HepG2 (cell line): Measurements from ENCODE around the gene CLCN4. TPM values are rescaled to one million over a fixed set of nuclear protein-coding genes. Genes with fewer than 3 reads are reported as not detected.

Experiments used
- ATAC-seq: fragments of 200-7000 bp; cut with Tn5 transposase; 3 replicates; pipeline ENCODE4 v1.9.1; 2020; ENCODE audit warnings: mild to moderate bottlenecking, moderate library complexity
- BruUV-seq: library from RNA; stranded (reverse); fragments of 400-500 nt; replicated peaks from 2 replicates; lab custom pipeline; 2021; lab: Mats Ljungman, UMichigan
- CTCF ChIA-PET: fragments of 300-600 bp; formaldehyde crosslinking; extraction: SDS; loops from one replicate; lab custom pipeline; 2021; ENCODE audit warnings: low total read pairs, inconsistent platforms, low intra/inter-chr PET ratio; lab: Yijun Ruan, JAX
- POLR2A ChIA-PET: fragments of 350-600 bp; sonication (Branson Sonifier 250); formaldehyde crosslinking; loops from one replicate; lab custom pipeline; 2020; ENCODE audit warnings: antibody characterized with exemption, inconsistent platforms; lab: Yijun Ruan, JAX
- DNase-seq: peaks from one replicate; pipeline ENCODE4 v3.0.0-alpha.2; 2015; ENCODE audit warnings: low spot score
- FAIRE-seq: peaks from 3 replicates; lab custom pipeline; 2011; peaks lifted over from hg19 to GRCh38; lab: Jason Lieb, UNC
- H2AFZ ChIP-seq: one replicate; pipeline ENCODE4 v1.6.1; 2011; ENCODE audit warnings: low read length, inconsistent platforms
- H3K27ac ChIP-seq: fragments of 300-600 bp; 3 replicates; pipeline ENCODE4 v1.8.0; 2011; ENCODE audit warnings: mixed run types, mild to moderate bottlenecking, mixed read lengths, low read length, inconsistent platforms; ENCODE audit not compliant: insufficient read depth; ENCODE audit errors: extremely low read length
- H3K27me3 ChIP-seq, 2 experiments: fragments of 200-600 bp in 1 of 2; 2 replicates in 1 of 2; 3 replicates in 1 of 2; pipeline versions ENCODE4 v1.6.0 to v1.8.0; 2011; ENCODE audit warnings: low read length in 2 of 2, mild to moderate bottlenecking in 2 of 2, moderate library complexity in 2 of 2, inconsistent platforms in 1 of 2; ENCODE audit not compliant: insufficient read depth in 2 of 2, control insufficient read depth in 1 of 2
- H3K36me3 ChIP-seq, 2 experiments: fragments of 200-600 bp in 1 of 2; replicated peaks in 1 of 2; 2 replicates in 1 of 2; 3 replicates in 1 of 2; pipeline versions ENCODE4 v1.5.1 to v1.8.0; 2011; ENCODE audit warnings: low read length in 2 of 2, inconsistent platforms in 1 of 2; ENCODE audit not compliant: insufficient read depth in 2 of 2, control insufficient read depth in 1 of 2
- H3K4me1 ChIP-seq: 2 replicates; pipeline ENCODE4 v1.5.1; 2012; ENCODE audit warnings: low read length, inconsistent platforms; ENCODE audit not compliant: insufficient read depth
- H3K4me2 ChIP-seq: 2 replicates; pipeline ENCODE4 v1.6.0; 2011; ENCODE audit warnings: low read depth, low read length, inconsistent platforms
- H3K4me3 ChIP-seq, 3 experiments: fragments of 200-600 bp in 1 of 3; sonication (generic), shearing (Covaris generic) in 1 of 3; replicated peaks in 1 of 3; 2 replicates each; pipeline ENCODE4 v1.5.1; 2011 to 2016; ENCODE audit warnings: low read length in 3 of 3, inconsistent platforms in 2 of 3, low read depth in 2 of 3, mild to moderate bottlenecking in 2 of 3, control low read depth in 1 of 3, mixed read lengths in 1 of 3; ENCODE audit not compliant: insufficient read depth in 1 of 3
- H3K79me2 ChIP-seq: one replicate; pipeline ENCODE4 v1.6.1; 2011; ENCODE audit warnings: low read length, inconsistent platforms; ENCODE audit not compliant: insufficient read depth
- H3K9ac ChIP-seq: 2 replicates; pipeline ENCODE4 v1.6.0; 2011; ENCODE audit warnings: mild to moderate bottlenecking, low read depth, low read length, inconsistent platforms; ENCODE audit not compliant: insufficient read depth
- H3K9me3 ChIP-seq: 2 replicates; pipeline ENCODE4 v1.5.1; 2012; ENCODE audit warnings: mild to moderate bottlenecking, low read length
- H4K20me1 ChIP-seq: 2 replicates; pipeline ENCODE4 v1.6.0; 2011; ENCODE audit warnings: inconsistent platforms, mild to moderate bottlenecking, low read length, moderate library complexity; ENCODE audit not compliant: insufficient read depth
- AKNA ChIP-seq: sonication (generic); formaldehyde crosslinking; IDR thresholded peaks from 2 replicates; pipeline ENCODE4 v1.4.0; 2020; ENCODE audit warnings: missing genetic modification reagents, borderline replicate concordance
- ESRRA ChIP-seq: sonication (generic); formaldehyde crosslinking; IDR thresholded peaks from 2 replicates; pipeline ENCODE4 v1.5.1; 2020; ENCODE audit warnings: mild to moderate bottlenecking, low read depth, missing genetic modification reagents
- FOSL2 ChIP-seq: sonication (generic); formaldehyde crosslinking; IDR thresholded peaks from 2 replicates; pipeline ENCODE4 v1.4.0; 2020; ENCODE audit warnings: missing genetic modification reagents
- HHEX ChIP-seq: IDR thresholded peaks from 2 replicates; pipeline ENCODE4 v1.6.1; 2016; ENCODE audit warnings: control low read depth
- IRF2 ChIP-seq: IDR thresholded peaks from 2 replicates; pipeline ENCODE4 v1.6.1; 2018; ENCODE audit warnings: missing genetic modification reagents, missing compliant biosample characterization
- KLF12 ChIP-seq: sonication (generic); formaldehyde crosslinking; IDR thresholded peaks from 2 replicates; pipeline ENCODE4 v1.4.0; 2020; ENCODE audit warnings: missing genetic modification reagents, borderline replicate concordance
- KLF15 ChIP-seq: sonication (generic); formaldehyde crosslinking; IDR thresholded peaks from 2 replicates; pipeline ENCODE4 v1.8.1; 2023; ENCODE audit warnings: borderline replicate concordance, mild to moderate bottlenecking, inconsistent platforms, missing genetic modification reagents, mixed read lengths
- MTA3 ChIP-seq: sonication (generic); formaldehyde crosslinking; IDR thresholded peaks from 2 replicates; pipeline ENCODE4 v1.4.0; 2020; ENCODE audit warnings: missing genetic modification reagents
- PAX8 ChIP-seq: sonication (generic); formaldehyde crosslinking; IDR thresholded peaks from 2 replicates; pipeline ENCODE4 v1.8.0; 2022; ENCODE audit warnings: mild to moderate bottlenecking, missing genetic modification reagents, borderline replicate concordance
- ZNF331 ChIP-seq: sonication (generic); formaldehyde crosslinking; IDR thresholded peaks from 2 replicates; pipeline ENCODE4 v1.4.0; 2020; ENCODE audit warnings: missing genetic modification reagents
- WGBS: methylation state at CpG from one replicate; pipeline ENCODE4 v1.1.6; 2017; ENCODE audit warnings: low lambda C conversion rate; 5-methylcytosine and 5-hydroxymethylcytosine counted together
- in situ Hi-C: cut with HindIII; loops from 2 replicates; pipeline ENCODE4 v1.10.0; 2017; ENCODE audit warnings: low pct_unique_long_range_greater_than_20kb; ENCODE audit not compliant: extremely low pct_ligation_motif_present
- intact Hi-C: fragments of 100-400 bp; cut with micrococcal nuclease; formaldehyde crosslinking; loops from one replicate; pipeline ENCODE4 v1.10.0; 2022; ENCODE audit not compliant: unreplicated experiment
- polyA plus RNA-seq, 8 experiments: library from polyadenylated mRNA; depleted of rRNA in 3 of 8; stranded (reverse) in 7 of 8; unstranded in 1 of 8; fragments of >200 nt; fragmentation: Illumina TruSeq in 4 of 8; extraction: Trizol in 4 of 8; gene quantifications; 2 replicates each; pipeline versions ENCODE4 v1.2.1 to v1.2.3, GENCODE V29; 2011 to 2016; ENCODE audit warnings: low read depth in 4 of 8, missing spikeins in 1 of 8, mixed read lengths in 1 of 8; ENCODE audit not compliant: insufficient read depth in 1 of 8
- total RNA-seq, 5 experiments: library from RNA; depleted of rRNA; stranded (reverse); fragments of >200 nt; fragmentation: Illumina TruSeq; extraction: Trizol; gene quantifications; 2 replicates each; pipeline ENCODE4 v1.2.3, GENCODE V29; 2016; ENCODE audit warnings: low read depth in 1 of 5

The CLCN4 gene
- total and polyA plus RNA-seq, 2 of the 13 experiments (the other 11 are each of a cell fraction or from before 2014, with no cell fraction given) = 1.8 to 2.5 TPM

DNA sequence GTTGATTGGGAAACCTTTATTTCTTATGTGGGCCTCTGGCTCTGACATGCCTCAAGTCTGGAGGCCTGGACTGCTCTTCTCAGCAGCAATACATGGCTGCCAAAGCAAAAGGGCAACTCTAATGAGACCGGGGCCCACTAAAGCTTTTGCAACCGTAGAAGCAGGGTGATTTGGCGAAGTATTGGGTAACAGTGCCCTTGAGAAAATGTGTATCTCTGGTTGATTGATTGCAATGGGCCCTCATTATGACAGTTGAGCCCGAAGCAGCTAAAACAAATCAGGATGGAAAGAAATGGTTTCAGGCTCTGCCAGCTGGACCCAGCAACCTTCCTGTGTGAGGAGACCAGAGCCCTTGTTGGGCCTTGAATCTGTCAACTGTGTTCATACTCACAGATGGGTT is 73.4 kb downstream of the CLCN4 start:
- H3K4me3 ChIP-seq = no peak overlapping the region
- no peak overlapping the region for H3K9ac ChIP-seq
- no peak for ATAC-seq
- WGBS = 86% methylated on average over 4 of the region's 4 CpGs
- DNase-seq = no peak
- no peak for FAIRE-seq
- CTCF ChIA-PET = no interaction called here
- no peaks in the 10 kb centered on the region for H3K79me2 ChIP-seq
- BruUV-seq = no TSS peak
- no peaks in the 10 kb centered on the region for H3K4me1 ChIP-seq
- H3K27ac ChIP-seq = no peak overlapping the region
- POLR2A ChIA-PET = no interaction called here
- H3K27me3 ChIP-seq = no peaks in the 10 kb centered on the region
- intact Hi-C loops = no loop called here
- no peak overlapping the region for H2AFZ ChIP-seq
- no peaks in the 10 kb centered on the region for H4K20me1 ChIP-seq
- H3K9me3 ChIP-seq = no peaks in the 10 kb centered on the region
- in situ Hi-C loops = no loop called here
- no peaks in the 10 kb centered on the region for H3K36me3 ChIP-seq
- TF ChIP-seq ESRRA = no peak
- TF ChIP-seq ZNF331 (CRISPR knock-in tag) = no peak
- TF ChIP-seq AKNA = no peak
- no peak for TF ChIP-seq KLF15 (CRISPR knock-in tag)
- TF ChIP-seq KLF12 (CRISPR knock-in tag) = no peak
- no peak for TF ChIP-seq IRF2
- TF ChIP-seq FOSL2 = no peak
- TF ChIP-seq HHEX (CRISPR knock-in tag) = no peak
- TF ChIP-seq PAX8 (CRISPR knock-in tag) = no peak
- TF ChIP-seq MTA3 (CRISPR knock-in tag) = no peak
- H3K4me2 ChIP-seq = no peak overlapping the region
